Subcutaneous adipose tissue (tissue), 4 donors: ENCODE results near the gene COQ2. TPM values are rescaled to one million over a fixed set of nuclear protein-coding genes. Genes with fewer than 3 reads are reported as not detected.

Experiments used
- total RNA-seq, 4 donors: library from RNA; depleted of rRNA; stranded (reverse); fragments of >200 nt; gene quantifications; one replicate each; pipeline ENCODE4 v1.1.0, GENCODE V29; 2016
- TF ChIP-seq, protein P1 (sequence below): fragments of 450-650 bp; IDR thresholded peaks from one replicate; pipeline ENCODE4 v1.5.1; 2016; ENCODE audit warnings: low read depth, mild to moderate bottlenecking, control low read depth, antibody characterized with exemption, moderate library complexity

Gene COQ2
- total RNA-seq, 4 donors from 2014 or later = 6.8 to 13.3 (median 9.3) TPM

DNA sequence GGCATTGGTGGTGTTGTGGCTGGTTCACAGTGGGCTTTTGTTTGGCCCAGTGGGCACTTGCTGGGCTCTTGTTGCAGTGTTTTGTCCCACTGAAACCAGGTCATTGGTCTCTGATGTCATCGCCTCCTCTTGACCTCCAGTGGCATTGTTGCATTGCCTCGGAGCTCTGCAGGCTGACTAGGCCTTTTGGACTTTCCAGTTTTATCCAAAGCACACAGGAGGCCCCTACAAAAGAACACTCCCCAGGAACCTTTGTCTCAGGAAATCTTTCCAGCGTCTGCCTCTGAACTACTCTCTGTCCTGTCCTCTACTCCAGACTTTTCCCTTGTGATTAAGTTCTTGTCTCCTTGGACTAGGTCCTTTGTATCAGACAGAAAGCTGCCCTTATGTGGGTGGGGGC lies 54.8 kb downstream of the COQ2 start:
- TF ChIP-seq, protein P1, sequence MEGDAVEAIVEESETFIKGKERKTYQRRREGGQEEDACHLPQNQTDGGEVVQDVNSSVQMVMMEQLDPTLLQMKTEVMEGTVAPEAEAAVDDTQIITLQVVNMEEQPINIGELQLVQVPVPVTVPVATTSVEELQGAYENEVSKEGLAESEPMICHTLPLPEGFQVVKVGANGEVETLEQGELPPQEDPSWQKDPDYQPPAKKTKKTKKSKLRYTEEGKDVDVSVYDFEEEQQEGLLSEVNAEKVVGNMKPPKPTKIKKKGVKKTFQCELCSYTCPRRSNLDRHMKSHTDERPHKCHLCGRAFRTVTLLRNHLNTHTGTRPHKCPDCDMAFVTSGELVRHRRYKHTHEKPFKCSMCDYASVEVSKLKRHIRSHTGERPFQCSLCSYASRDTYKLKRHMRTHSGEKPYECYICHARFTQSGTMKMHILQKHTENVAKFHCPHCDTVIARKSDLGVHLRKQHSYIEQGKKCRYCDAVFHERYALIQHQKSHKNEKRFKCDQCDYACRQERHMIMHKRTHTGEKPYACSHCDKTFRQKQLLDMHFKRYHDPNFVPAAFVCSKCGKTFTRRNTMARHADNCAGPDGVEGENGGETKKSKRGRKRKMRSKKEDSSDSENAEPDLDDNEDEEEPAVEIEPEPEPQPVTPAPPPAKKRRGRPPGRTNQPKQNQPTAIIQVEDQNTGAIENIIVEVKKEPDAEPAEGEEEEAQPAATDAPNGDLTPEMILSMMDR = no peak

GRCh38 chr4:83228231-83228630 lies 56.4 kb downstream of the COQ2 start:
- TF ChIP-seq, protein P1 = no peak

GRCh38 chr4:83224502-83225197 lies 59.9 kb downstream of the COQ2 start:
- TF ChIP-seq, protein P1 = no peak

DNA sequence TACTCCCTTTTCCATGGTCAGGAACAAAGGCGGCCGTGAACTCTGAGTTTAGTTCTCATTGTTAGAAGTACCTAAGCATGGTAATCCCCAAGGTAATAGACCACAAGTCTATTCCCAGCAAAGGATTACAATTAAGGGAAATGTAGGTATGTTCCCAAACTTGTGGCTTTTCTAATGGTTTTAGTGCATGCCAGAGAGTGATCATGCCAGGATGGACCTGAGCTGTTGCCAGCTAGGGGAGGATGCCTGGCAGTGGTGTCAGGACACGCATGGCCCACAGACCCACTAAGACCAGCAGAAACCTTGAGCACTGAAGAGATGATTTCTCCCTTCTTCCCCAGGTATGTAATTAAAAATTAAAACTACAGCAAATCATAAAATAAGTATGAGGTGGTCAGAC lies 60.8 kb downstream of the COQ2 start:
- TF ChIP-seq, protein P1 = no peak

- TF ChIP-seq, protein P1 = no peak
Observed at GRCh38 chr4:83221897-83222441, 62.6 kb downstream of the COQ2 start.

DNA sequence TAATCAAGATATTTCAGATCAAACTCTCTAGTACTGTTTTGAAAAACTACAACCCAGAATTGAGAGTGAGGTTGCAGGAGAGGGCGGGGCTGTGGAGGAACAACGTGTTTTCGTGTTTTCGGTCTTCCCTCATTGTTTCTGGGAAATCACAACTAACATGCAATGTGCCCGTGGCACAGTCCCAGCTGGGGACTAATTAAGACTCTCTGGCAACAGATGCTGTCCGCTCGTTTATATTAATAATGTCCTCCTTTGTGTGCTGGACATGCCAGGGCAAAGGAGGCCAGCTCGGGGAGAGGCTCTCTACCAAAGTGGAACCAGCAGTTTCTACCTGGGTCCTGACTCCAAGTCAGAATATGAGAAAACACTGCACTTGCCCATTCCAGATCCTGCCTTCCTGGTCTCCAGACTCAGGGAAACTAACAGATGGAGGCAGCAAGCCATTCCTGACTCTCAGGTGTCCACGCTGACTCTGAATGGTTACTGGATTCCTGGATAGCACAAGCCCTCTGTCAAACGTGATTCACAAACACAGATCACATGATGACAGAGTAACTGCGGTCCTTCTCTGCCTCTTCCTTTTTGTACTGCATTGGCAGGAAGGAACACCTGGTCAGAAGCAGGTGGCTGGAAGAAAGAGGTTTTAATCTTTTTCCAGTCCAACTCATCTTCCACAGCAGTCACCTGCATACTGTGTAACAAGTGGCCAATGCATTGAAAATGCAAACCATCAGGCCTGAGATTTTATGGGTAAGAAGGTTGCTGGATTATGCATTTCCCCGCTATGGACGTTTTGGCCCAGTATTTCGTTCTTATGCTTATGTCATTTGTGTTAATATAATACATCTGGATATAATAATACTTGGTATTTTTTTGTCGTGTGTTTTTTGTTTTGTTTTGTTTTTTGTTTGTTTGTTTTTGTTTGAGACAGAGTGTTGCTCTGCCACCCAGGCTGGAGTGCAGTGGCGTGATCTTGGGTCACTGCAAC lies 65.0 kb downstream of the COQ2 start:
- TF ChIP-seq, protein P1 = no peak
